HAP-1 (cell line): ENCODE results near the gene PPEF2.
"Not testable (repeated sequence)": the region's sequence is repeated elsewhere in the genome, so short reads cannot be mapped to it uniquely, and the experiment has no call there.

Experiments
- DNase-seq, 2 experiments: peaks; one replicate each; pipeline ENCODE4 v3.0.0-alpha.2; 2016 to 2020; ENCODE audit warnings: low spot score in 2 of 2
- H3K27me3 ChIP-seq: fragments of 250-450 bp; sonication (Bioruptor Pico); 2 replicates; pipeline ENCODE4 v1.5.1; 2020; ENCODE audit warnings: low read depth, mild to moderate bottlenecking, moderate library complexity
- H3K36me3 ChIP-seq: fragments of 250-450 bp; sonication (Bioruptor Pico); replicated peaks from 2 replicates; pipeline ENCODE4 v1.5.1; 2020; ENCODE audit warnings: mild to moderate bottlenecking
- H3K4me1 ChIP-seq: fragments of 250-450 bp; sonication (Bioruptor Pico); 2 replicates; pipeline ENCODE4 v1.5.1; 2020; ENCODE audit warnings: mild to moderate bottlenecking
- H3K4me3 ChIP-seq: fragments of 250-450 bp; sonication (Bioruptor Pico); 2 replicates; pipeline ENCODE4 v1.5.1; 2020; ENCODE audit warnings: mild to moderate bottlenecking, moderate library complexity
- H3K9me3 ChIP-seq: fragments of 250-450 bp; sonication (Bioruptor Pico); 2 replicates; pipeline ENCODE4 v1.5.1; 2020; ENCODE audit warnings: mild to moderate bottlenecking, moderate library complexity
- in situ Hi-C: fragments of 300-500 bp; cut with MboI; formaldehyde crosslinking; loops from 3 replicates; pipeline ENCODE4 v1.14.3; 2020; ENCODE audit warnings: low sequenced_read_pairs, inconsistent platforms, mixed read lengths

The PPEF2 gene

GRCh38 chr4:75881476-75881875, 20.8 kb downstream of the PPEF2 start:
- in situ Hi-C loops = no loop called here
- H3K4me1 ChIP-seq = no peaks in the 10 kb centered on the region
- H3K9me3 ChIP-seq = no peaks in the 10 kb centered on the region; the same call in 1 of the 2 replicates
- H3K4me3 ChIP-seq = no peak overlapping the region
- no peaks in the 10 kb centered on the region for H3K36me3 ChIP-seq
- peaks cover 6% of the 10 kb centered on the region; the same call in 1 of the 2 replicates for H3K27me3 ChIP-seq
- no peak for DNase-seq

GRCh38 chr4:75880278-75880677, 22.0 kb downstream of the PPEF2 start:
- H3K27me3 ChIP-seq = peaks cover 6% of the 10 kb centered on the region; the same call in 1 of the 2 replicates
- no peak for DNase-seq
- H3K9me3 ChIP-seq = no peaks in the 10 kb centered on the region; the same call in 1 of the 2 replicates
- H3K36me3 ChIP-seq = no peaks in the 10 kb centered on the region
- in situ Hi-C loops = no loop called here
- H3K4me3 ChIP-seq = no peak overlapping the region
- H3K4me1 ChIP-seq = no peaks in the 10 kb centered on the region

- no peaks in the 10 kb centered on the region for H3K36me3 ChIP-seq
- in situ Hi-C loops = no loop called here
- peaks cover 6% of the 10 kb centered on the region; the same call in 1 of the 2 replicates for H3K27me3 ChIP-seq
- no peak overlapping the region for H3K4me3 ChIP-seq
- no peaks in the 10 kb centered on the region; the same call in 1 of the 2 replicates for H3K9me3 ChIP-seq
- no peaks in the 10 kb centered on the region for H3K4me1 ChIP-seq
- no peak for DNase-seq
Observed at GRCh38 chr4:75878246-75878756, 24.0 kb downstream of the PPEF2 start.

- Histone ChIP-seq H3K9me3 (no peaks in the 10 kb centered on the region), H3K27me3 (peaks cover 2% of the 10 kb centered on the region; the same call in 1 of the 2 replicates), H3K4me1 (no peaks in the 10 kb centered on the region), H3K4me3 (no peak overlapping the region), H3K36me3 (no peaks in the 10 kb centered on the region)
- DNase-seq = no peak
- in situ Hi-C loops = no loop called here
Observed at GRCh38 chr4:75876218-75876617, 26.0 kb downstream of the PPEF2 start.

DNA sequence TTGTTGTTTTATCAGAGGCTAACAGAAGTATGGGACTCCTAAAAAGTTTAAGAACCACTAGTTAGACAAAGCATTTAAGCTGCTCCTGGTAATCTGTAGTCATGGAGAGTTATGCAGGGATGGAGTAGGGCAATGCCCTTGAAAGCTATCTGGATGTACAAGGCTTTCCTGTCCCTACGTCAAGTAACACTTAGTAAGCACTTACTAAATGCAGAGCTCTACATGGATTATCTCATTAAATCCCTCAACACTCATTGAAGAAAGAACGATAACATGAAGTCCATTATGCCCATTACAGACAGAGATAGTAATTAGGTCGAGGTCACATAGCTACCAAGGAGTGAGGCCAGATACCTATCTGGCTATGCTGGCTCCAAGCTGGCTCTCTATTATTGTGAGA, 33.2 kb downstream of the PPEF2 start:
- DNase-seq = no peak
- no peaks in the 10 kb centered on the region for H3K9me3 ChIP-seq
- no peak overlapping the region for H3K4me3 ChIP-seq
- H3K36me3 ChIP-seq = no peaks in the 10 kb centered on the region
- H3K27me3 ChIP-seq = no peaks in the 10 kb centered on the region
- no peaks in the 10 kb centered on the region for H3K4me1 ChIP-seq
- in situ Hi-C loops = no loop called here

- no peaks in the 10 kb centered on the region for H3K4me1 ChIP-seq
- in situ Hi-C loops = no loop called here
- no peaks in the 10 kb centered on the region for H3K9me3 ChIP-seq
- no peak for DNase-seq
- no peak overlapping the region for H3K4me3 ChIP-seq
- no peaks in the 10 kb centered on the region for H3K27me3 ChIP-seq
- H3K36me3 ChIP-seq = no peaks in the 10 kb centered on the region
Observed at GRCh38 chr4:75867130-75867529, 35.1 kb downstream of the PPEF2 start.

GRCh38 chr4:75860606-75861005, 41.6 kb downstream of the PPEF2 start:
- H3K4me1 ChIP-seq = no peaks in the 10 kb centered on the region
- H3K9me3 ChIP-seq = no peaks in the 10 kb centered on the region
- DNase-seq = no peak
- H3K4me3 ChIP-seq = no peak overlapping the region
- H3K36me3 ChIP-seq = no peaks in the 10 kb centered on the region
- H3K27me3 ChIP-seq = no peaks in the 10 kb centered on the region
- in situ Hi-C loops = no loop called here

GRCh38 chr4:75858721-75859120, 43.5 kb downstream of the PPEF2 start:
- H3K4me3 ChIP-seq = no peak overlapping the region
- in situ Hi-C loops = no loop called here
- H3K9me3 ChIP-seq = no peaks in the 10 kb centered on the region
- no peaks in the 10 kb centered on the region for H3K4me1 ChIP-seq
- no peaks in the 10 kb centered on the region for H3K36me3 ChIP-seq
- no peaks in the 10 kb centered on the region for H3K27me3 ChIP-seq
- DNase-seq = no peak

GRCh38 chr4:75849461-75849860, 52.8 kb downstream of the PPEF2 start:
- Histone ChIP-seq H3K4me3 (no peak overlapping the region), H3K9me3 (no peaks in the 10 kb centered on the region), H3K4me1 (peaks cover 3% of the 10 kb centered on the region; the same call in 1 of the 2 replicates), H3K36me3 (no peaks in the 10 kb centered on the region), H3K27me3 (no peaks in the 10 kb centered on the region)
- DNase-seq = no peak
- in situ Hi-C loops = no loop called here

GRCh38 chr4:75848891-75849290, 53.4 kb downstream of the PPEF2 start:
- no peaks in the 10 kb centered on the region for H3K9me3 ChIP-seq
- no peak overlapping the region for H3K4me3 ChIP-seq
- DNase-seq = no peak
- H3K4me1 ChIP-seq = peaks cover 3% of the 10 kb centered on the region; the same call in 1 of the 2 replicates
- no peaks in the 10 kb centered on the region for H3K27me3 ChIP-seq
- no peaks in the 10 kb centered on the region for H3K36me3 ChIP-seq
- in situ Hi-C loops = no loop called here

DNA sequence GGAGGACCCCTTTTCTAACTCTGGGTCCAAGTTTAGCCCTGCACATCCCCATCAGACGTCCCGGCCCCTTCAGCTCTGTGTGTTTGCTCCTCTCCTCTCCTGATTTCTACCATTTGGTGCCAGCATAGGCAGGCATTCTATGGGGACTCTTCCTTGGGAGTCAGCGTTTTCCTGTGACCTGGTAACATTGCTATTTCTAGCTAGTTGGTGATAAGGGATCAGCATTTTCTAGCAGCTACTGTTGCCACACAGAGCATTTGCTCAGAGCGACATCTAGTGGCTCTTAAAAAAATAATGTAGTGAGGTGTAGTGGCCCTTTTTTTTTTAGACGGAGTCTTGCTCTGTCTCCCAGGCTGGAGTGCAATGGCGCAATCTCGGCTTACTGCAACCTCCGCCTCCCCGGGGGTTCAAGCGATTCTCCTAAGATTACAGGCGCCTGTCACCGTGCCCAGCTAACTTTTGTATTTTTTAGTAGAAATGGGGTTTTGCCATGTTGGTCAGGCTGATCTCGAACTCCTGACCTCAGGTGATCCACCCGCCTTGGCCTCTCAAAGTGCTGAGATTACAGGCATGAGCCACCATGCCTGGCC, 54.0 kb downstream of the PPEF2 start:
- H3K36me3 ChIP-seq, H3K4me1 ChIP-seq, H3K27me3 ChIP-seq, H3K4me3 ChIP-seq, H3K9me3 ChIP-seq, in situ Hi-C loops: not testable (repeated sequence)
- DNase-seq = peak; percentile 54 to 81

GRCh38 chr4:75845992-75846391, 56.3 kb downstream of the PPEF2 start:
- H3K27me3 ChIP-seq = no peaks in the 10 kb centered on the region
- H3K4me3 ChIP-seq = no peak overlapping the region
- H3K36me3 ChIP-seq = no peaks in the 10 kb centered on the region
- in situ Hi-C loops = no loop called here
- H3K4me1 ChIP-seq = peaks cover 7% of the 10 kb centered on the region
- DNase-seq = no peak
- H3K9me3 ChIP-seq = no peaks in the 10 kb centered on the region

GRCh38 chr4:75844151-75844662, 58.0 kb downstream of the PPEF2 start:
- Histone ChIP-seq H3K4me1 (peaks cover 7% of the 10 kb centered on the region), H3K4me3 (no peak overlapping the region), H3K27me3 (no peaks in the 10 kb centered on the region), H3K9me3 (no peaks in the 10 kb centered on the region; the same call in 1 of the 2 replicates), H3K36me3 (no peaks in the 10 kb centered on the region)
- no peak for DNase-seq
- in situ Hi-C loops = no loop called here

GRCh38 chr4:75843596-75843995, 58.7 kb downstream of the PPEF2 start:
- peaks cover 7% of the 10 kb centered on the region for H3K4me1 ChIP-seq
- DNase-seq = no peak
- in situ Hi-C loops = no loop called here
- no peaks in the 10 kb centered on the region for H3K36me3 ChIP-seq
- H3K27me3 ChIP-seq = no peaks in the 10 kb centered on the region
- no peak overlapping the region for H3K4me3 ChIP-seq
- H3K9me3 ChIP-seq = no peaks in the 10 kb centered on the region; the same call in 1 of the 2 replicates
